HL-60 (cell line): ENCODE data around the gene BCL2L1.

Experiments used
- DNase-seq, 2 experiments: peaks; one replicate each; pipeline ENCODE4 v3.0.0-alpha.2; 2010 to 2020; ENCODE audit warnings: low read depth in 1 of 2, low spot score in 1 of 2
- H3K27ac ChIP-seq: fragments of 250-450 bp; sonication (Bioruptor Pico); replicated peaks from 2 replicates; pipeline ENCODE4 v1.5.1; 2020; ENCODE audit warnings: mild to moderate bottlenecking, moderate library complexity
- H3K27me3 ChIP-seq: fragments of 250-450 bp; sonication (Bioruptor Pico); 2 replicates; pipeline ENCODE4 v1.5.1; 2021; ENCODE audit warnings: mild to moderate bottlenecking, moderate library complexity; ENCODE audit not compliant: insufficient read depth, poor library complexity, severe bottlenecking
- H3K4me3 ChIP-seq: replicated peaks from 2 replicates; pipeline ENCODE4 v1.5.1; 2011; ENCODE audit warnings: mild to moderate bottlenecking, control low read depth, low read length; ENCODE audit not compliant: insufficient read depth
- CTCF ChIP-seq: IDR thresholded peaks from one replicate; pipeline ENCODE4 v1.5.1; 2011; ENCODE audit warnings: low read length, control low read depth, inconsistent platforms; ENCODE audit not compliant: insufficient read depth
- GABPA ChIP-seq: IDR thresholded peaks from 2 replicates; pipeline ENCODE4 v1.6.1; 2012; ENCODE audit warnings: low read depth
- POLR2AphosphoS5 ChIP-seq: IDR thresholded peaks from 2 replicates; pipeline ENCODE4 v1.6.1; 2012; ENCODE audit warnings: low read depth
- REST ChIP-seq: IDR thresholded peaks from 2 replicates; pipeline ENCODE4 v1.6.1; 2012; ENCODE audit warnings: low read depth; ENCODE audit not compliant: insufficient replicate concordance
- SPI1 ChIP-seq: IDR thresholded peaks from 2 replicates; pipeline ENCODE4 v1.6.1; 2012; ENCODE audit warnings: low read depth, mild to moderate bottlenecking, borderline replicate concordance

The BCL2L1 gene

GRCh38 chr20:31758991-31759390, 36.3 kb upstream of the BCL2L1 start:
- Histone ChIP-seq H3K27ac (no peak overlapping the region), H3K4me3 (no peak overlapping the region), H3K27me3 (no peaks in the 10 kb centered on the region)
- DNase-seq: no peak
- TF ChIP-seq CTCF: no peak
- no peak for TF ChIP-seq GABPA
- TF ChIP-seq REST: no peak
- no peak for TF ChIP-seq SPI1
- no peak for TF ChIP-seq POLR2AphosphoS5

- Histone ChIP-seq H3K4me3 (no peak overlapping the region), H3K27ac (no peak overlapping the region), H3K27me3 (no peaks in the 10 kb centered on the region)
- no peak for DNase-seq
- TF ChIP-seq CTCF (no peak), POLR2AphosphoS5 (no peak), GABPA (no peak), SPI1 (no peak), REST (no peak)
Measured at GRCh38 chr20:31758521-31758920, 35.9 kb upstream of the BCL2L1 start.

- Histone ChIP-seq H3K27me3 (no peaks in the 10 kb centered on the region), H3K4me3 (no peak overlapping the region), H3K27ac (no peak overlapping the region)
- no peak for DNase-seq
- TF ChIP-seq REST: no peak
- no peak for TF ChIP-seq CTCF
- TF ChIP-seq POLR2AphosphoS5: no peak
- no peak for TF ChIP-seq GABPA
- TF ChIP-seq SPI1: no peak
Measured at GRCh38 chr20:31757254-31757653, 34.6 kb upstream of the BCL2L1 start.
